ENCODE data around the gene COMMD2. TPM values are rescaled to one million over a fixed set of nuclear protein-coding genes. Genes with fewer than 3 reads are reported as not detected.

Gene COMMD2
- total RNA-seq (10 to 100 TPM; 42.0 to 46.8 TPM), total RNA-seq (18.0 to 69.1 (median 42.4) reads per million in 172 experiments)
- polyA plus RNA-seq (2013, experiment 1 of 2) = 21.4 TPM
- polyA plus RNA-seq (2013, experiment 2 of 2) = 23.5 TPM

- peak within 1 kb of the TSS; percentile 85 for H3K4me3 ChIP-seq (ENCODE audit: low read length)
- peaks cover 24% of the 10 kb centered on the region for H3K36me3 ChIP-seq (ENCODE audit: insufficient read depth, low read length)
- Mint-ChIP-seq H3K36me3 (ENCODE audit: low read depth) (peaks cover 45% of the 10 kb centered on the region), H3K4me1 (ENCODE audit: low read depth) (peaks cover 45% of the 10 kb centered on the region), H3K27ac (peak within 1 kb of the TSS; percentile 96), H3K27me3 (no peaks in the 10 kb centered on the region), H3K9me3 (no peaks in the 10 kb centered on the region), H3K4me3 (peak within 1 kb of the TSS; percentile 99)
- intact Hi-C loops (cut with DNase I, micrococcal nuclease) = loop anchor here (2.0 to 10.0 kb wide), 2 partner anchors 61 to 627 kb away; partner anchors contain the start of genes RNF13 (in 2 of the 2) and HPS3 (in 1 of the 2)
- DNase-seq (peak; percentile 53 to 89 (median 66)), ATAC-seq (ENCODE audit: poor library complexity) (peak; percentile 86)
- ChIA-PET CTCF (interaction anchor here (0.6 to 2.6 kb wide), 4 partner anchors 14 to 798 kb away, joined by 3 to 12 read pairs (median 3); no protein-coding TSS in a partner anchor), POLR2A (interaction anchor here (0.8 to 2.5 kb wide), 8 partner anchors 9 to 951 kb away, joined by 3 to 31 read pairs (median 3); partner anchors contain the start of genes EIF2A, ERICH6, HPS3 and RNF13)
- peak within 1 kb of the TSS; percentile 69 for H3K27ac ChIP-seq (ENCODE audit: low read depth in 1 of 2, low read length in 2 of 2)
- H3K27me3 ChIP-seq (ENCODE audit: control insufficient read depth in 1 of 2, insufficient read depth in 2 of 2, low read length in 2 of 2) = no peaks in the 10 kb centered on the region
- H3K9me3 ChIP-seq (ENCODE audit: control insufficient read depth in 1 of 2, insufficient read depth in 1 of 2, low read length in 2 of 2) = no peaks in the 10 kb centered on the region
- peak; percentile 68 for TF ChIP-seq CTCF (IDR thresholded peaks at IDR 0.05)
- peaks cover 12% of the 10 kb centered on the region for H3K4me1 ChIP-seq (ENCODE audit: insufficient read depth, low read length)
Observed at GRCh38 chr3:149752051-149752787, at the start of gene COMMD2. TSS of gene COMMD2 (minus strand) at chr3:149752489. CDS start at chr3:149752444, 45 bp downstream.

DNA sequence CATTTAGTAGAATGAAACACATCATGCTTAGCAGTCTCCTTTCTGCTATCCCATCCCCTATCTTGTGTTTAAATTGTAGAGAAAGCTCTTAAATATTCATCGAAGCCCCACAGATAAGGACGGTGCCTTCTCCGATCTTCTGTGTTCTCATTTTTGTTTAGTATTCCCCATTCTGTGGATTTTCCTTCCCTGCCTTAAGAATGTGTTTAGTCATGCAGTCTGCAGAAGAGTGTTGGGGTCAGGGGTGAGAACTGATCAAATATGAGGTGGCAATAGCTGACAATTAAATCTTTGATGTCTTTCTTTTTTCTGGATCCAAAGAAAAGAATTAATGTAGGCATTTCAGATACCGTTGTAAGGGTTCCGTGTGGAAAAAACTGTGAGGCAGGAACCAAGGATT lies 49.4 kb upstream of the COMMD2 start:
- Mint-ChIP-seq H3K9me3 (no peaks in the 10 kb centered on the region), H3K4me1 (ENCODE audit: low read depth) (no peaks in the 10 kb centered on the region), H3K4me3 (no peak overlapping the region), H3K36me3 (ENCODE audit: low read depth) (no peaks in the 10 kb centered on the region), H3K27ac (no peak overlapping the region), H3K27me3 (peaks cover 46% of the 10 kb centered on the region)
- no peaks in the 10 kb centered on the region for H3K27me3 ChIP-seq (ENCODE audit: control insufficient read depth in 1 of 2, insufficient read depth in 2 of 2, low read length in 2 of 2)
- TF ChIP-seq CTCF (IDR thresholded peaks at IDR 0.05) = no peak
- no peaks in the 10 kb centered on the region for H3K4me1 ChIP-seq (ENCODE audit: insufficient read depth, low read length)
- H3K9me3 ChIP-seq (ENCODE audit: control insufficient read depth in 1 of 2, insufficient read depth in 1 of 2, low read length in 2 of 2) = no peaks in the 10 kb centered on the region
- H3K27ac ChIP-seq (ENCODE audit: low read depth in 1 of 2, low read length in 2 of 2) = no peak overlapping the region
- ChIA-PET POLR2A (no interaction called here), CTCF (no interaction called here)
- ATAC-seq (ENCODE audit: poor library complexity) = no peak
- DNase-seq = no peak
- no peaks in the 10 kb centered on the region for H3K36me3 ChIP-seq (ENCODE audit: insufficient read depth, low read length)
- intact Hi-C loops (cut with DNase I, micrococcal nuclease) = no loop called here
- no peak overlapping the region for H3K4me3 ChIP-seq (ENCODE audit: low read length)

DNA sequence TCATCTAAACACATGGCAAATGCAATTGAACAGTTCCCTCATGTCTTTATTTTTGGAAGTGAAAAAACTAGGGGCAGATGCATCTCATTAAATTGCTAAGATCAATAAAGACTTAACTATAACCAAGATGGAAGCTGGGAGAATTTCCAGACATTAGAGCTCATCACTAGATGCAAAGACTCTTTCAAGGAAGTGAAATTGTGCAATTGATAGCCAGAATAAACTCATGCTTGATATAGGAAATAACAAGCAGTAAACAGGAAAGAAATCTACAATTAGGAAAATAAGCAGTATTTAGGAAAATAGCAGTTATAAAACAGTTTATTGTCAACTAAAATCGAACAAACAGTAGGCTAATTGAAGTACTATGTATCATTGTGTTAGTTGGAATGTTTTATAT lies 48.9 kb upstream of the COMMD2 start:
- Mint-ChIP-seq H3K36me3 (ENCODE audit: low read depth) (no peaks in the 10 kb centered on the region), H3K4me1 (ENCODE audit: low read depth) (no peaks in the 10 kb centered on the region), H3K27me3 (peaks cover 45% of the 10 kb centered on the region), H3K4me3 (no peak overlapping the region), H3K9me3 (no peaks in the 10 kb centered on the region), H3K27ac (no peak overlapping the region)
- intact Hi-C loops (cut with DNase I, micrococcal nuclease) = no loop called here
- Histone ChIP-seq H3K9me3 (ENCODE audit: control insufficient read depth in 1 of 2, insufficient read depth in 1 of 2, low read length in 2 of 2) (no peaks in the 10 kb centered on the region), H3K36me3 (ENCODE audit: insufficient read depth, low read length) (no peaks in the 10 kb centered on the region), H3K4me1 (ENCODE audit: insufficient read depth, low read length) (no peaks in the 10 kb centered on the region), H3K4me3 (ENCODE audit: low read length) (no peak overlapping the region), H3K27ac (ENCODE audit: low read depth in 1 of 2, low read length in 2 of 2) (no peak overlapping the region), H3K27me3 (ENCODE audit: control insufficient read depth in 1 of 2, insufficient read depth in 2 of 2, low read length in 2 of 2) (no peaks in the 10 kb centered on the region)
- TF ChIP-seq CTCF (IDR thresholded peaks at IDR 0.05) = no peak
- DNase-seq (no peak), ATAC-seq (ENCODE audit: poor library complexity) (no peak)
- ChIA-PET POLR2A (no interaction called here), CTCF (no interaction called here)
